ENCODE measurements around the gene PRMT7. TPM values are rescaled to one million over a fixed set of nuclear protein-coding genes. Genes with fewer than 3 reads are reported as not detected.

Gene PRMT7
- total RNA-seq, 1 experiment from 2014 or later = 49.4 TPM

DNA sequence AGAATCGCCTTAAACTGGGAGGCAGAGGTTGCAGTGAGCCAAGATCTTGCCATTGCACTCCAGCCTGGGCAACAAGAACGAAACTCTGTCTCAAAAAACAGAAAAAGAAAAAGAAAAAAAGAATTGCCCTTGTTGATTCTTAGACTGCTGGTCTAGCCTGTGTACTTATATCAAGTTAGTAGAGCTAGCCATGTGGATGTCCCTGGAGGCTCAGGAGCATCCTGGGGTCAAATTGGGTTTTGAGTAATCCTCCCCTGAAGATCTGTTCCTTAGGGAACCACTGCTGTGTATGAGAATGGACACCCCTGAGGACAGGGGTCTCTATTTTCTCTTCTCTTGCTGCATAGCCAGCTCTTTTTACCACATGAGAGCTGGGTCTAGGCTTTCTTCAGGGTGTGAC is 21.6 kb upstream of the PRMT7 start:
- TF ChIP-seq, protein P1, sequence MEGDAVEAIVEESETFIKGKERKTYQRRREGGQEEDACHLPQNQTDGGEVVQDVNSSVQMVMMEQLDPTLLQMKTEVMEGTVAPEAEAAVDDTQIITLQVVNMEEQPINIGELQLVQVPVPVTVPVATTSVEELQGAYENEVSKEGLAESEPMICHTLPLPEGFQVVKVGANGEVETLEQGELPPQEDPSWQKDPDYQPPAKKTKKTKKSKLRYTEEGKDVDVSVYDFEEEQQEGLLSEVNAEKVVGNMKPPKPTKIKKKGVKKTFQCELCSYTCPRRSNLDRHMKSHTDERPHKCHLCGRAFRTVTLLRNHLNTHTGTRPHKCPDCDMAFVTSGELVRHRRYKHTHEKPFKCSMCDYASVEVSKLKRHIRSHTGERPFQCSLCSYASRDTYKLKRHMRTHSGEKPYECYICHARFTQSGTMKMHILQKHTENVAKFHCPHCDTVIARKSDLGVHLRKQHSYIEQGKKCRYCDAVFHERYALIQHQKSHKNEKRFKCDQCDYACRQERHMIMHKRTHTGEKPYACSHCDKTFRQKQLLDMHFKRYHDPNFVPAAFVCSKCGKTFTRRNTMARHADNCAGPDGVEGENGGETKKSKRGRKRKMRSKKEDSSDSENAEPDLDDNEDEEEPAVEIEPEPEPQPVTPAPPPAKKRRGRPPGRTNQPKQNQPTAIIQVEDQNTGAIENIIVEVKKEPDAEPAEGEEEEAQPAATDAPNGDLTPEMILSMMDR (IDR thresholded peaks at IDR 0.05; ENCODE audit: unreplicated experiment) = no peak
- no TSS peak for BruUV-seq (replicated peaks)
- intact Hi-C loops (cut with micrococcal nuclease; ENCODE audit: unreplicated experiment) = no loop called here
- Mint-ChIP-seq H3K27ac (ENCODE audit: unreplicated experiment) (no peak overlapping the region), H3K36me3 (ENCODE audit: insufficient read depth, unreplicated experiment) (peaks cover 23% of the 10 kb centered on the region), H3K4me3 (ENCODE audit: low read depth, unreplicated experiment) (no peak overlapping the region), H3K9me3 (ENCODE audit: low read depth, unreplicated experiment) (no peaks in the 10 kb centered on the region), H3K4me1 (ENCODE audit: low read depth, unreplicated experiment) (no peaks in the 10 kb centered on the region), H3K27me3 (ENCODE audit: unreplicated experiment) (no peaks in the 10 kb centered on the region)
- CTCF ChIA-PET = no interaction called here
- DNase-seq = no peak

DNA sequence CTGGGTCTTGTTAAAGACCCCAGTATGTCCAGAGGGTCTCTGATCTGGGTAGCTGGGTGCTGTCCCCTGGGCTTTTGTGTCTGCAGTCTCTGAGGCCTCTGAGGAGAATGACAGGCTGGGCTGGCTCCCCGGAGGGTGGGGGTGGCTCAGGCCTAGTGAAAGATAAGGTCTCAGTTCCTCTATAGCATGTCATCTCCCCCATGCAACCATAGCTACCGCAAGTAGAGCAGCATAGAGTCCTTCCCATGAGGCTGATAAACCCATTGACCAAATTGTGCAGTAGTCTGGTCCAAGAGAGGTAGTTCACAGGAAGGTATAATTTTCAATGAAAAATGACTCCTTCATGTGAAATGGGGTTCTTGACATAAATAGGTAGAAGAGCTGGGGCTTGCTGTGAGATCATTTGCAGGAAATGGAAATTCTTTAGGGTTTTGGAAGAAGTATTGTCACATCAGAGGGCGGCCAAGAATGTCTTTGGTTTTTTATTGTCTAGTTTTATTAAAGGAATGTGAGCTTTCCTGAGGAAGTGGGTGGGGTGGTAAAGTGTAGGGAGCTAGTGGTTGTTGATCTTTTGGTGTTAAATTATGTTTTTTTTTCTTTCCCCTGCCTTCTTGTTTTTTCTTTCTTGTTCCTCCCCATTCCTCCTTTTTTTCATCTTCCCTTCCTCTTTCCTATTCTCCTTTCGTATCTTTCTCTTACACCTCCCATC is 21.0 kb upstream of the PRMT7 start:
- Mint-ChIP-seq H3K27ac (ENCODE audit: unreplicated experiment) (no peak overlapping the region), H3K36me3 (ENCODE audit: insufficient read depth, unreplicated experiment) (peaks cover 28% of the 10 kb centered on the region), H3K4me3 (ENCODE audit: low read depth, unreplicated experiment) (no peak overlapping the region), H3K27me3 (ENCODE audit: unreplicated experiment) (no peaks in the 10 kb centered on the region), H3K4me1 (ENCODE audit: low read depth, unreplicated experiment) (no peaks in the 10 kb centered on the region), H3K9me3 (ENCODE audit: low read depth, unreplicated experiment) (no peaks in the 10 kb centered on the region)
- intact Hi-C loops (cut with micrococcal nuclease; ENCODE audit: unreplicated experiment) = no loop called here
- no TSS peak for BruUV-seq (replicated peaks)
- CTCF ChIA-PET = no interaction called here
- TF ChIP-seq, protein P1 (IDR thresholded peaks at IDR 0.05; ENCODE audit: unreplicated experiment) = no peak
- DNase-seq = no peak

DNA sequence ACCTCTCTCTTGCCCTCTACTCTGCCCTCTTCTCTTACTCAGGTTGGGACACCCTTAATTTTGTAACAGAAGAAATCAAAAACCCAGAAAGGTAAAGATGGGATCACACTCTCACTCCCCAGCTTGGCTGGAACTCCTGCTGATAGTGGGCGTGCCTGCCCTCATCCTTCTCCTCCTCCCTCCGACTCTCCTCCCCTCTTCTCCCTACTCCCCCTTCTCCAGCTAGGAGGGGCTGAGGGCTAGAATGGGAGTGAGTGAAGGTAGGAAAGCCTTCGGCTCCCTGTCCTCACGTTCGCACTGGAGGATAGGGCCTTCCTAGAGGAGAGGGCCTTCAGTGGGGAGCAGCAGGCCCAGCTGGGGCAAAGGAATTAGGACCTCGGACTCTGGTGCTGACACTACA is 20.4 kb upstream of the PRMT7 start:
- intact Hi-C loops (cut with micrococcal nuclease; ENCODE audit: unreplicated experiment) = no loop called here
- Mint-ChIP-seq H3K27ac (ENCODE audit: unreplicated experiment) (no peak overlapping the region), H3K4me1 (ENCODE audit: low read depth, unreplicated experiment) (no peaks in the 10 kb centered on the region), H3K4me3 (ENCODE audit: low read depth, unreplicated experiment) (no peak overlapping the region), H3K36me3 (ENCODE audit: insufficient read depth, unreplicated experiment) (peaks cover 28% of the 10 kb centered on the region), H3K9me3 (ENCODE audit: low read depth, unreplicated experiment) (no peaks in the 10 kb centered on the region), H3K27me3 (ENCODE audit: unreplicated experiment) (no peaks in the 10 kb centered on the region)
- CTCF ChIA-PET = no interaction called here
- BruUV-seq (replicated peaks) = no TSS peak
- no peak for DNase-seq
- TF ChIP-seq, protein P1 (IDR thresholded peaks at IDR 0.05; ENCODE audit: unreplicated experiment) = no peak

DNA sequence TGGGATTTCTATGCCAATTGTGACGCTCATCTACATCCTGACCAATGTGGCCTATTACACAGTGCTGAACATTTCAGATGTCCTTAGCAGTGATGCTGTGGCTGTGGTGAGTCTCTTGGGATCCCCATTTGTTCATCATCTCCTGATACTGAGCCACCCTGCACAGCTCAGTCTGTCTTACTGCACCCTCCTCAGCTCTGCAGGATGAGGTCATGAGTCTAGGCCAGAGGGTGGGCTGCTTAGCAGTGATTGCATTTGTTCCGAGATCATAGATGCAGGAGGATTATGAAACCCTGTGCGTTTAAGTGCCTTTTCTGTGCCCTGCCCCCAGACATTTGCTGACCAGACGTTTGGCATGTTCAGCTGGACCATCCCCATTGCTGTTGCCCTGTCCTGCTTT is 19.6 kb upstream of the PRMT7 start:
- peaks cover 30% of the 10 kb centered on the region for H3K36me3 Mint-ChIP-seq (ENCODE audit: insufficient read depth, unreplicated experiment)
- no peaks in the 10 kb centered on the region for H3K27me3 Mint-ChIP-seq (ENCODE audit: unreplicated experiment)
- no peak for DNase-seq
- CTCF ChIA-PET = interaction anchor here (0.9 kb wide), 2 partner anchors 16 to 21 kb away, joined by 3 to 4 read pairs; no protein-coding TSS in a partner anchor
- no peak overlapping the region for H3K27ac Mint-ChIP-seq (ENCODE audit: unreplicated experiment)
- BruUV-seq (replicated peaks) = no TSS peak
- H3K4me1 Mint-ChIP-seq (ENCODE audit: low read depth, unreplicated experiment) = no peaks in the 10 kb centered on the region
- H3K9me3 Mint-ChIP-seq (ENCODE audit: low read depth, unreplicated experiment) = no peaks in the 10 kb centered on the region
- TF ChIP-seq, protein P1 (IDR thresholded peaks at IDR 0.05; ENCODE audit: unreplicated experiment) = no peak
- H3K4me3 Mint-ChIP-seq (ENCODE audit: low read depth, unreplicated experiment) = no peak overlapping the region
- intact Hi-C loops (cut with micrococcal nuclease; ENCODE audit: unreplicated experiment) = no loop called here

Data from Calu3 (cell line).